LoVo (cell line): ENCODE measurements around the gene PPM1E.
A peak's percentile ranks its signal among the peaks of the same experiment; 100 is the strongest.

ENCODE experiments used
- DNase-seq: peaks from one replicate; pipeline ENCODE4 v3.0.0-alpha.2; 2016; ENCODE audit warnings: low spot score

PPM1E gene

GRCh38 chr17:58996968-58997367 is 241.3 kb downstream of the PPM1E start:
- no peak for DNase-seq

DNA sequence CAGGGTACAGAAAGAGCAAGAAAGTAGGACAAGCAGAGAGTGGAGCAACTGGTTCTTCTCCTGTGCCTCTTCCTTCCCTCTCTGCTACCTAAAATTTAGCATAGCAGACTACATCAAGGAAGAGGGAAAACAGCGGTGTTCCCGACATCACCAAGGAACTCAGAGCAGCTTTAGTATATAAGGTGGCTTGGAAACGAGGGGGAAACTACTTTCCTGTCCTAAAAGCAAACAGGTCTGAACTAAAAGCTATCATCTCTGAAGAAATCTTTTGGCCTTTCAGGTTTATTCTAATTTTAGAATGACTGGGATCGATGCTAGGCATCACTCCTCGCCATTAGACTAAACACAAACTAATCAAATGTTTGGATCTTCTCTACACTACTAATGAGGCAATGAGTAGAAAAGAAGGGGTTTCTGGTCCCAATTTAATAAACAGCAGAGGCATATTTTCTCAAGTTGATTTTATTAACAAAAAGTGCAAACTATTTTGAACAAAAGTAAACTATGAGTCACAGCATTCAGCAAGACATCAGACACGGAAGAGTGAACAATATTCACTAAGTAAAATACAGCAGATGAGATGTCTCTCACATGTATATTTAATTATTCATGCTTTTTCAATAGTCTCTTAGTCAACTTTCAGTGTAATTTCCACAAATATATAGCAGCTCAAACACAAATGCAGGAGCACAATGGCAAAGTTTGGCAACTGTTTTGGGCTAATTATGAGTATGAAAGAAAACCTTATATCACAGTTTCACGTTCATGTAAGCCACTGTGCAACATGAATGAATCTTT is 242.3 kb downstream of the PPM1E start:
- no peak for DNase-seq

DNA sequence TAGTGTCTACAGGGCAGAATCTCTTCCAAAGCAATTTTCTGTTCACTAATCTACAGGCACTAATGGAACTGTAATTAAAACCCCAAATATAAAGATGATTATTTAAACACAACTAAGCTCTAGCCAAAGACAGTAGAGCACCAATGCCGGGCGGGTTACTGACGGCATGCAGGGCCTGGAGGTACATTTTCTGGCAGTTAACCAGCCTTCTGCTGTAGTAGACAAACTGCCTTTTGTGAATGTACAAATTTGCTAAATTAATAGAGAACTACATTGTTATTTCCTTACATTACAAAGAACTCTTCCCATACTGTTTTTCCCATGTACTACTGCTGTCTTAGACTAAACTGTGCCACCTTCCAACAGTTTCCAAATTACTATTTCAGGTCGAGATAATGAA is 243.2 kb downstream of the PPM1E start:
- no peak for DNase-seq

GRCh38 chr17:58999500-58999899 is 243.8 kb downstream of the PPM1E start:
- DNase-seq = no peak

DNA sequence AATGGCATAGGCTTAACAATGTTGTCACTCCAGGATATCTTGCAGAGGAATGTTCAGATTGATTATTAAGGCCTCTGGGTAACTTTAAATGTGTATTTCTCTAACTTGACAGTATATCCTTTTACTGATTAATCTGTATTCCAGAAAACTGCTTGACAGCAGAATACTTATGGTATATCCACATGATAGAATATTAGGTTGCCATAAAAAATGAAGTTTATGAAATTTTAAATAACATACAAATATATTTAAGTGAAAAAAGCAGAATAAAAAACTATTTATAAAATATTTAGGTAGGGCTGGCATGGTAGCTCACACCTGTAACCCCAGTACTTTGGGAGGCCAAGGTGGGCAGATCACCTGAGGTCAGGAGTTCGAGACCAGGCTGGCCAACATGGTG is 244.4 kb downstream of the PPM1E start:
- no peak for DNase-seq

GRCh38 chr17:59001158-59001814 is 245.6 kb downstream of the PPM1E start:
- no peak for DNase-seq

DNA sequence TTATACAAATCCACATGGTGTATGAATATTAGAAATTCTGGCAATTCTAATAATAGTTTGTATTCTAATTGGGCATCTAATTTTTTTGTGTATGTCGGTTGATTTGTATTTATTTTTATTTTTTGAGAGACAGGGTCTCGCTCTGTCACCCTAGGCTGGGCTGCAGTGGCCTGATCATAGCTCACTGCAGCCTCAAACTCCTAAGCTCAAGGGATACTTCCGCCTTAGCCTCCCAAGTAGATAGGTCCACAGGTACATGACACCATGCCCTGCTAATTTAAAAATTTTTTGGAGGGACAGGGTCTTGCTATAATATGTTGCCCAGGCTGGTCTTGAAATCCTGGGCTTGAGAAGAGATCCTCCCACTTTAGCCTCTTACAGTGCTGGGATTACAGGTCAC is 246.5 kb downstream of the PPM1E start:
- no peak for DNase-seq

- no peak for DNase-seq
Measured at GRCh38 chr17:59002848-59003247, 247.2 kb downstream of the PPM1E start.

DNA sequence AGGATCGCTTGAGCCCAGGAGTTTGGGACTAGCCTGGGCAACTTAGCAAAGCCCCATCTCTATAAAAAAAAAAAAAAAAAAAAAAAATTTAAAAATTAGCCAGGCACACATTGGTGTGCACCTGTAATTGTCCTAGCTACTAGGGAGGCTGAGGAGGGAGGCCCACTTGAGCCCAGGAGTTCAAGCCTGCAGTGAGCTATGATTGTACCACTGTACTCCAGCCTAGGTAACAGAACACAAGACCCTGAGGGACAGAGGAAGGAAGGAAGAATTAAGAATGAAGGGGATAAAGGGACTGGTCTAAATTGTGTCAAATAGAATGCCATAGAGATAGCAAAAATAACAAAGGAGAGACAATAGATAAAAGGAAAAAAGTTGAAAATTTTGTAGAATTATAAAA is 248.2 kb downstream of the PPM1E start:
- no peak for DNase-seq

DNA sequence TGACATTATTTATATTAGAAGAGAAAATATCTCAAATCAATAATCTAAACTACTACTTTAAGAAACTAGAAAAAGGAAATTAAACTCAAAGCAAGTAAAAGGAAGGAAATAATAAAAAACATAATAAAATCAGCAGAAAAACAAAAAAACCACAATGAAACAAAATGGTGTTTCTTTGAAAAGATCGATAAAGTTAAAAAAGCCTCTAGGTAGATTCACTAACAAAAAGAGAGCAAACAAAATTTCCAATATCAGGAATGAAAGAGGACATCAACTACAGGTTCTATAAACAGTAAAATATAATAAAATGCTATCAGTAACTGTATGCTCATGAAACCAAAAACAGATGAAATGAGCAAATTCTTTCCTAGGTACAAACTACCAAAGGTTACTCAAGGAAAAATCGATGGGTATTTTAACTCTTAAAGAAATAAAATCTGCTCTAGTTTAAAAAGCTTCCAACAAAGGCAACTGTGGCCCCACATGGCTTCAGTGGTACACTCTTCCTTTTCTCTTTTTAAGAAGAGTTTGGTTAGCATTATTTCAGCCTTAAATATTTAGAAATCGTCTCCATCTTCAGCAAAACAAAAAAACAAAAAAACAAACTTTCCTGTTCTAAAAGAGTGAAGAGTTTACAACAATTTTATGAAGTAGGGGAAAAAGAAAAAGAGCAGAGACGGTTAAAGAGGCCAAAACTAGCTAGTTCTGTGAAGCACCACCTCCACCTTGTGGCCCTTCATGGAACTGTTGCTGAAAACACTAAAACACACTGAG is 248.9 kb downstream of the PPM1E start:
- DNase-seq = peak; percentile 63

- no peak for DNase-seq
Measured at GRCh38 chr17:59007995-59008394, 252.3 kb downstream of the PPM1E start.

DNA sequence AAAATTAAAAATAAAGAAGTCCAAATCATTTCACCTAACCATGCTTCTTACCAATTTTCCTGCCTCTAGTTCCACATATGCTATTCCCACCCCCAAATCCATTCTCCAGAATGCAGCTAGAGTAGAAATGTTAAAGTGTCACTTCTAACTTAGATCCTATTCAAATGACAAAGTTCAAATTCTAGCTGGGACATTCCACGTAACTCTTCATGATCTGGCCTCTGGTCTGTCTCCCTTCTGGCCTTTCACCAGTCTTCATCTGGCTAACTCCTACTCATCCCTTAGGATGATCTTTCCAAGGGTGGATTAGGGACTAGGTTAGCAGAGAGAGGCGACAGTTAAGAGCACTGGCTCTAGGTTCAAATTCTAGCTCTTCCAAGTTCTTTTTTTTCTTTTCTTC is 253.1 kb downstream of the PPM1E start:
- no peak for DNase-seq

GRCh38 chr17:59010026-59010425 is 254.4 kb downstream of the PPM1E start:
- no peak for DNase-seq

- no peak for DNase-seq
Measured at GRCh38 chr17:59011975-59012374, 256.3 kb downstream of the PPM1E start.

DNA sequence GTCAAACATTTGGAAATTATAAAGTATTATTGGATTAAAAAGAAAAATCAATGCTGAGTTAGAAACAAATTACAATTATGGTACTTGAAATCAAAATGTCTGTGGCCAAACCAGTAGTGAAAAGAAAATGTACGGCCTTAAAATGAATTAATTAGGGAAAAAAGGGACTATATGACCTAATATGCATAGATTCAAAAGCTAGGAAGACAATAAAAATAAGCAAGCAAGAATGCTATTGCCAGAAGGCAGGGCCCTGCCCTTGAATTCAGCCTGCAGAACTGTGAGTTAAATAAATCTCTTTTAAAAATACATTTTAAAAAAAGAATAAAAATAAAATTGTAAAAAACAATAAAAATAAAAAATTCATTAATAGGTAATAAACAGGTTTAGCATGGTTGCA is 262.4 kb downstream of the PPM1E start:
- no peak for DNase-seq

DNA sequence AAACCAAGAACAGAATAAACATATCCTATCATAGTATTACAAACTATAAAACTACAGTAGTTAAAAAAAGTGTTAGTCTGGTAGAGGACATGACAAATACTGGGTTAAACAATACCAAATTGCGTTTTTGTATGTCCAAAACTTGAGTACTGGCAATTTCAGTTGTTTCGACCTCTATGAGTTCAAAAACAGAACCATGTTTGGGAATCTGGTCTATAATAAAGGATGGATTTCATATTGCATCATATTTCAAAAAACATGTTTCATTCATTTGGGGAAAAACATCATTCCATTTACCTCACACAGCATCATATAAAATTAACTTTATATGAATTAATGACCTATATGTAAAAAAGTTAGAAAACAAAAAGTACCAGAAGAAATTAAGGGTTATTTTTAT is 269.3 kb downstream of the PPM1E start:
- DNase-seq = no peak

DNA sequence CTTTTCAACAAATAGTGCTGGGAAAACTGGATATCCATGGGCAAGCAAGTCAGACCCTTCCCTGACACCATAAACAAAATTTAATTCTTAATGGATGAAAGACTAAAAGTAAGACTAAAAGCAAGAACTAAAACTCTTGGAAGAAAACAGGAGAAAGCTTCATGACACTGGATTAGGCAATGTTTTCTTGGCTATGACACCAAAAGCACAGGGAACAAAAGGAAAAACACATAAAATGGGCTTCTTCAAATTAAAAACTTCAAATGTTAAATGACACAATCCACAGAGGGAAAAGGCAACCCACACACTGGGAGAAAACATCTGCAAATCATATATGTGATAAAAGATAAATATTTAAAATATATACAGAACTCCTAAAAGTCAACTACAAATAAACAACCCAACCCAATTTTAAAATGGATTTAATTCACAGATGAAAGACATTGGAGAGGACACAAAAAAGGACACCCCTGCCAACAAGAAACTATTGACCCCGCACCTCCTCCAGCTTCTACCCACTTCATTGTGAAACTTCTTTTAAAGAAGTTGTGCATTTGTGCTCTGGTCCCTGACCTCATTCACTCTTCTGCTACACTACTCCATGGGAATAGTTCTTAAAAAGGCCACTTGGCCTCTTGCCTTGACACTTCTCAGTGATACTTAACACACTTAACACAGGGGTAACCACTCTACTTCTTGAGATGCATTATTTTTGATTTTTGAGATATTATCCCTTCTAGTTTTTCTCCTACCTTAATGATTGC is 270.7 kb downstream of the PPM1E start:
- DNase-seq = no peak

DNA sequence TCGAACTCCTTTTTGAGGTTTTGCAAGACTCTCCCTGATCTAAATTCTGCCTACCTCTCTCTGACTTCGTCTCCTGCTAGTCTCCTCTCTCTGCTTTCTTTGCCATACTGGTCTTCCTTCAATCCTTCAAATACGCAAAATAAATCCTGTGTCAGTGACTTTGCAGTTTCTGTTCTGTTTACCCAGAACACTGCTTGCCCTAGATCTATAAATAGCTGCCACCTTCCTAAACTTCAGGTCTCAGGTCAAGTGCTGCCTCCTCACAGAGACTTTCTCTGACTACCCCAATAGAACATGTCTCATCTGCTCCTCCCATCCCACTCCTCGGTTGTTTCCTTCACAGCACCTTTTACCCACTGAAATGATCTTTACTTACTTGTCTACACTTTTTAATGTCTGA is 272.1 kb downstream of the PPM1E start:
- DNase-seq = no peak

GRCh38 chr17:59028328-59028727 is 272.7 kb downstream of the PPM1E start:
- DNase-seq = no peak

- DNase-seq = no peak
Measured at GRCh38 chr17:59030811-59031210, 275.2 kb downstream of the PPM1E start.
